ENCODE measurements around the gene SEC23A.
"Not testable (repeated sequence)": the region's sequence is repeated elsewhere in the genome, so short reads cannot be mapped to it uniquely, and the experiment has no call there.

The SEC23A gene

DNA sequence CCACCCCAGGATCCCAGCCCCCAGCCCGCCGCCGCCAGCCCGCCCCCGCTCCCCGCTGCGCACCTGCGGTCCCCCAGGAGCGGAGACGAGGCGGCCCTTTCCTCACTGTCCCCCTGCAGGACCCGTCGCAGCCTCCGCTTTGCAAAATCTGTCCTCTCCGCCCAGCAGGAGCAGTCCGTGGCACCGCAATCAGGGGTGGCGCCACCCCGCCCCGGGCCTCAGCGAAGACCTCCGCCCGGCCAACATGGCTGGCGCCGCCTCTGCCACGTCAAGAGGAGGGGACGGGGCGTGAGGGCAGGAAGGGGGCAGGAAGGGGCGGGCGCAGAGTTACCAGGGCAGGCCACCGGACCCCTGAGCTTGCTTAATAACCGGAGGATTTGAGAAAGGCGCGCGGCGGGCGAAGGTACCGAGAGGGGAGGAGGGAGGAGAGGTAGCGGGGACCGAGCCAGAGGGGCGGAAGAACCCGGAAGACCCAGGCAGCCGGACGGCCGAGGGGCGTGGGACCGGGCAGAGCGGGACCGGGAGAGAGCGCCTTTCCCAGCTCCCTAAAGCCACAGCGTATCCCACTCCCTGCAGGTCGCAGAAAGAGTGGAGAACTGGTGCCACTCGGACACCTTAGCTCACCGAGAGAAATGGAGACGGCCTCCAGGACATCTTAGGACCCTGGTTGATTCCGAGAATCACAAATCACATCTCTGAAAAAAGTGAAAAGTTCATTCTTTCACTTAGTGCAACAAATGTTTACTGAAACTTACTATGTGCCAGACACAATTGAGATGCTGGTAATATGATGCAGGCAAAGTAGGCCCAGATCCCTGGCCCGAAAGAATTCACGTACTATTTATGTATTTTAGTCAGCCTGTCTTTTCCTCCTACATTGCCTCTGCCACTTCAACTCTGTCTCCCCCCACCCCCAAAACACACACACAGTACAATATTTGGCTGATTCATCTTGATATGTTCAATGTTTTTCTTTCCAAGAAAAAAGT lies at the start of gene SEC23A:
SEC23A (minus strand) TSS at position 267 of the 989 bp plus-strand sequence. CDS start 7,117 bp downstream, outside the sequence.
- DNase-seq (ENCODE audit: low read depth, low spot score), result peak; percentile 62

DNA sequence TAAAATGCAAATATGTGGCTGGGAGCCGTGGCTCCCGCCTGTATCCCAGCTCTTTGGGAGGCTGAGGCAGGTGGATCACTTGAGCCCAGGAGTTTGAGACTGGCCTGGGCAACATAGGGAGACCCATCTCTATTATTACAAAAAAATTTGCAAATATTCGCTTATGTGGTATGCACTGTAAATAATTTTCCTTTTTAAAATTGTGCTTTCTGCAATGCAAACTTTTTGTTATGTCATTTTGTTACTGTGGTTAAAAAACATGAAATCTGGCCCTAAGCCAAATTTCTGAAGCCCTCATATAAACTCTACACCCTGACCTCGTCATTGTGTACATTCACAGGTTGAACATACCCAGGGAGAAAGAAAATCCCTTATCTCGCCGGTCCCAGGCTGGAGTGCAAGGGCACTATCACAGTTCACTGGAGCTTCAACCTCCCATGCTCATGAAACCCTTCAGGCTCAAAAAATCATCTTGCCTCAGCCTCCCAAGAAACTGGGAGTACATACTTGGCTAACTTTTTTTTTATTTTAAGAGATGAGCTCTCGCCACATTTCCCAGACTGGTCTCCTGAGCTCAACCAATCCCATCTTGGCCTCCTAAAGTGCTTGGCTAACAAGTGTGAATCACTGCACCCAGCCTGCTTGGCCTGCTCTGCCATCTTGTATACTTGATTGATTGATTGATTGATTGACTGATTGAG lies 42.4 kb upstream of the SEC23A start:
- no peak for DNase-seq (ENCODE audit: low read depth, low spot score)

DNA sequence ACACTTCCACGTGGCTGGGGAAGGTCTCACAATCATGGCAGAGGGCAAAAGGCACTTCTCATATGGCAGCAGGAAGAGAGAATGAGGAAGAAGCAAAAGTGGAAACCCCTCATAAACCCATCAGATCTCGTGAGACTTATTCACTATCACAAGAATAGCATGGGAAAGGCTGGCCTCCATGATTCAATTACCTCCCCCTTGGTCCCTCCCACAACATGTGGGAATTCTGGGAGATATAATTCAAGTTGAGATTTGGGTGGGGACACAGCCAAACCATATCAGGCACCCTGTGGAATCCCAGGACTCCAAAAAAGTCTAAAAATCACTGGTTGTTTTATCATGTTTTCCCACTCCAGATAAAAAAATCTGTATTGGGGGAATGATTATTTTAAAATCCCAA lies 40.2 kb upstream of the SEC23A start:
- not testable (repeated sequence) for DNase-seq (ENCODE audit: low read depth, low spot score)

DNA sequence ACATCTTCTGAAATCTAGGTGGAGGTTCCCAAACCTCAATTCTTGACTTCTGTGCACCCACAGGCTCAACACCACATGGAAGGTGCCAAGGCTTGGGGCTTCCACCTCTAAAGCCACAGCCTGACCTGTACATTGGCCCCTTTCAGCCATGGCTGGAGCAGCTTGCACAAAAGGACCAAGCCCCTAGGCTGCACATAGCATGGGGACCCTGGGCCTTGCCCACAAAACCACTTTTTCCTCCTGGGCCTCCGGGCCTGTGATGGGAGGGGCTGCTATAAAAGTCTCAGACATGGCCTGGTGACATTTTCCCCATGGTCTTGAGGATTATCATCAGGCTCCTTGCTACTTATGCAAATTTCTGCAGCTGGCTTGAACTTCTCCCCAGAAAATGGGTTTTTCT lies 38.6 kb upstream of the SEC23A start:
- not testable (repeated sequence) for DNase-seq (ENCODE audit: low read depth, low spot score)

DNA sequence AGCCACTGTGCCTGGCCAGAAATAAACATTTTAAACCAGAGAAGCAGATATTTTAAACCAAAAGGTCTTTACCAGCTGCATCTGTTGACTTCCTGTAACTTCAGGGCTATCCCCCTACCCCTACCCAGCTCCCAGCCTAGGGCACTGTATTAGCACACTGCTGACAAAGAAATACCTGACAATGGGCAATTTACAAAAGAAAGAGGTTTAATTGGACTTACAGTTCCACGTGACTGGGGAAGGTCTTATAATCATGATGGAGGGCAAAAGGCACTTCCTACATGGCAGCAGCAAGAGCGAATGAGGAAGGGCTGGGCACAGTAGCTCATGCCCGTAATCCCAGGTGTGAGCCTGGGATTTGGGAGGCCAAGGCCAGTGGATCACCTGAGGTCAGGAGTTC lies 37.1 kb upstream of the SEC23A start:
- no peak for DNase-seq (ENCODE audit: low read depth, low spot score)

DNA sequence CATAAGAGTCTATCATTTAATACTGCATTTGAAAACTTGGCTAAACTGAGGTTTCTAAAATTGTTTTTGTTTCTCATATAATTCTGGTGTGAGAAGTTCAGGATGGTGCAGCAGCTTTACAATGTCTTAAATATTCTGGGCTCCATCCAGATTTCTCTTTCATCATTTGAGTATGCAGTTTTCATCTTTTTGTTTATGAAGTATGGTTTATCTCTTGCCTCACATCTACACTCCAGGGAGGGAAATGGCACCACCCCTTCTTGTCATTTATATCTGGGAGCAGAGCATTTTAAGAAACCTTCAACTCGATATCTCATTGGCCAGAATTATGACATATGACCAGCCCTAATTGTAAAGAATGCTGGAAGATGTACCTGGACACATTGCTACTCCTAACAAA lies 35.4 kb upstream of the SEC23A start:
- DNase-seq (ENCODE audit: low read depth, low spot score), result no peak

DNA sequence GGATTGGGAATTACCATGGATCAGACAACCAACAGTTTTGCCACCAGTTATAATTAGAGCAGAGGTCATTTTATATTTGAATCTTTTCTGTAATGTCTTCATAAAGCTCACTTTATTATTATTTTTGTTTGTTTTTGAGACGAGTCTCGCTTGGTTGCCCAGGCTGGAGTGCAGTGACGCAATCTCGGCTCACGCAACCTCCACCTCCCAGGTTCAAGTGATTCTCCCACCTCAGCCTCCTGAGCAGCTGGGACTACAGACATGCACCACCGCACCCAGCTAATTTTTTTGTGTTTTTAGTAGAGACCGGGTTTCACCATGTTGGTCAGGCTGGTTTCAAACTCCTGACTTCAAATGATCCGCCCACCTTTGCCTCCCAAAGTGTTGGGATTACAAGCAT lies 34.8 kb upstream of the SEC23A start:
- not testable (repeated sequence) for DNase-seq (ENCODE audit: low read depth, low spot score)

DNA sequence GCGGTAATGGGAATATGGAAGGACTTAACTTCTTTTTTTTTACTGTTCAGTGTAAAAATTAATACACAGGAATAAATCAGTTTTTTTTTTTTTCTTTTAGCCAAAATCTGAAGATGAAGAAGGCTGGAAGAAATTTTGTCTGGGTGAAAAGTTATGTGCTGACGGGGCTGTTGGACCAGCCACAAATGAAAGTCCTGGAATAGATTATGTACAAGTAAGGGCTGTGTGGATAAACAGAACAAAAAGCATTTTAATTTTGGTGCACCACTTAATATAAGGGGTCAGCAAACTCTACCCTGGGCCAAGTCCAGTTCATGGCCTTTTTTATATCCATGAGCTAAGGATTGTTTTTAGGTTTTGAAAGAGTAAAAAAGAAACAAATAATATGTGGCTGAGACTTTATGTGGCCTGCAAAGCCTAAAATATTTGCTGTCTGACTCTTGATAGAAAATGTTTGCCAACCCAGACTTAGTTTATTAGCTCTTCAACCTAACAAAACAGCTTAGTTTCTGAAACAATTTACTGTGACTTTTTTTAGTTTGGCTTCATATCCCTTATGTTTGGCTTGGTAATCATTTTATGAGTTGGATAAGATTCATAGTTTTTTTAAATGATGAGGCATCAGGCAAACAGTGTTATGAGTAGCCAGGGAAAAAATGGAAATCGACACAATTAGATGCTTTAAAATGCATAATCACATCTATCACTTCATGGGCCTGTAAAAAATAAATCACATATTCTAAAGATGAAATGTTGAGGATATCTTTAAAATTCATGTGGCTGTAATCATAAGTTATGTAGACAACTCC lies 19.5 kb upstream of the SEC23A start:
- DNase-seq (ENCODE audit: low read depth, low spot score), result no peak

DNA sequence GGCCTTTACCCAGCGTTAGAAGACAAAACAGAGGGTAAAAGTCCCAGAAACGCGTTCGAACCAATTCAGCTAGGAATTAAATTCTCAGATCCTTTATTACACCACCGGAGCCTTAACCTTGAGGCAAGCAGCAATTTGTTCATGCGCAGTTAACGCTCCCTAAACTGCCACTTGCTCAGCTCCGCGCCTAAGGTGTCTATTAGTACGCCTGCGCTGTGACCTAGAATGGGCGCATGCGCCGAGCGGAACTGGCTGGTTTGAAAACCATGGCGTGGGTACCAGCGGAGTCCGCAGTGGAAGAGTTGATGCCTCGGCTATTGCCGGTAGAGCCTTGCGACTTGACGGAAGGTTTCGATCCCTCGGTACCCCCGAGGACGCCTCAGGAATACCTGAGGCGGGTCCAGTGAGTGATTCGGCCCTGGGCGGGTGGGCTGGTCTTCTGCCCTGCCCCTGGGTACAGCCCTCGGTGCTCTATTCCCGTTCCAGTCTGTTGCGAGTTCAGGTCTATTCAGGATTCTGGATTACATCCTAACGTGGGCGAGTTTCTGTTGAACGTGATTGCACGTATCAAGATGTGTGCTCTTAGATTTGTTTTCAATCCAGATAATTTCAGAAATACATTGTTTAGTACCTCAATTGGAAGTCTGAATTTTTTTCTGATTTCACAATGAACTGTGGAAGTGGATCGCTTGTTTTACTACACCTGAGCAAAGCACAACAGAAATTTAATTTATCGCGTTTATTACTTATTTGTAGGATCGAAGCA lies 11.2 kb upstream of the SEC23A start, which contains the start of gene GEMIN2:
GEMIN2 (plus strand) TSS at position 251 of the 766 bp plus-strand sequence; CDS start at position 267, 16 bp downstream.
- DNase-seq (ENCODE audit: low read depth, low spot score), result peak; percentile 82

DNA sequence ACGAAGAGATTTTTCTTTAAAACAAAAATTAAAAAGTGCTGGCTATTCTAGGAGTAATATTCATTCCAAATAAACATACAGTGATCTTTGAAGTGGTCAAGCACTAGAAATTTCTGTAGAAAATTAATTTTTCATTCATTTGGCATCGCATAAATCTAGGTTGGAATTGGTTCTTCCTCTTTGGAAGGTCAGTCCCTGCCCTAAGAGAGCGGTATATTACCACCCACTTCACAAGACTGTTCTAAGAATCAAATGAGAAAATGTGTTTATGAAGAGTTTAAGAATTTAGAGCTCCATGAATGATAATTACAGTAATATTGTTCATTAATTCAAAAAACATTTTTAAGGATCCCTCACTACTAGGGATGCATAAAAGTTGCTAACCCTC lies 10.6 kb upstream of the SEC23A start:
- no peak for DNase-seq (ENCODE audit: low read depth, low spot score)

DNA sequence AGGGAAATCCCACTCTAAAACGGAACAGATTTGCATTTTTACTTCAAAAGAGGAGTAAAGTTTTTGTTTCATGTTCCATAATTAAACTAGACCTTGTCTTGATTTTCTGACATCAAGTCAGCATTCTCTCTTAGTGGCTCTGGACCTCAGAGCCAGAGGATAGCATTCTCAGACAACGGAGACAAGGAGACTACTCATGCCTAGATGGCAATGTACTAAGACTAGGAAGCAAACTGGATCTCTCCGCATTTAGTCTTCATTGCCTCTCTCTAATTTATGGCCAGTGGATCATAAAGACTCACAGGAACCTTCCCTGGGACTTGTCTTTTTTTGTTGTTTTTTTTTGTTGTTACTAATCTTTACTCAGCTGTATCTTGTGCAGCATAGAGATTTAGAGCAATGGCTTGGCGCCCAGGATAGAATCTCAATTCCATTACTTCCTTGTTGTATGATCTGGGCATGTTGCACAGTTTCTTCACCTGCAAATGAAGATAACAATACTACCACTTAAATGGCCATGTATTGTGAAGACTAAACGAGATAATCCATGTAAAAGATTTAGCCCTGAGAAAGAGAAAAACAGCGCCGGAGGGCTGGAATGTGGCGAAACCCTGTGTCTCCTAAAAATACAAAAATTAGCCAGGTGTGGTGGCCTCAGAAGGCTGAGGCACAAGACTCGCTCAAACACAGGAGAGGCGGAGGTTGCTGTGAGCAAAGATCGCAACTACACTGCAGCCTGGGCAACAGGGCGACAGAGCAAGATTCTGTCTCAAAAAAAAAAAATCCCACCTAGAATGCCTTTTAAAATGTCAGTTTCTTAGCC lies 7.1 kb upstream of the SEC23A start:
- no peak for DNase-seq (ENCODE audit: low read depth, low spot score)

DNA sequence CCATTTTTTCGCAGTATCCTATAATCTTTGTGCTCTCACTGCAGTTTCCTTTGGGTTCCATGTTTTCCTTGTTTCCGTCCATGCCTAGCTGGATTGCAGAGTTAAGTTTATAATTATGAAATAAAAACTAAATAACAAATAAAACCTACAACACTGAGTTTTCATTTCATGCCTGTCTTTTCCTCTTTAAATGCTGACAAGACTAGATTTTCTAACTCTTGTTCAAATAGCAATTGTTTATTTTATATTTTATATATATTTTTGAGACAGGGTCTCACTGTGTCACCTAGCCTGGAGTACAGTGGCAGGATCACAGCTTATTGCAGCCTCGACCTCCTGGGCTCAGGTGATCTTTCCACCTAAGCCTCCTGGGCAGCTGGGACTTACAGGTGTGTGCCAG lies 5.8 kb upstream of the SEC23A start:
- DNase-seq (ENCODE audit: low read depth, low spot score), result no peak

DNA sequence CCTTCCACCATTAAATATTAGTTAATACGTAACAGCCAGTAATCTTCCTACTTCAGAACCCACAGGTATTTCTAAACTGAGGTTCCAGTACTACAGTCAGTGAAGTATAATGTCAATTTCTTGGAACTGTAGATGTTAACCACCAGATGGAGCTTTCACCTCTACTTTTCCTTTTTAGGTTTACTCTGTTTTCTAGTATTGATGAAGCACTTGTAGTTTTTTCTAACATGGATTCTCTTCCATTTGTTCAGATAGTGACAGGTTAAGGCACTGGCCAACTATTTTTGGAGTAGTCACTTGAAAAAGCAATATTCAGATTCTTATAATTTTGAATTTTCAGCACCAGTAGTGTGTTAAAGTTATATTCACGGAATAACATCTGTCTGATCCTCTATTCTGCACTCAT lies 4.6 kb upstream of the SEC23A start:
- no peak for DNase-seq (ENCODE audit: low read depth, low spot score)

DNA sequence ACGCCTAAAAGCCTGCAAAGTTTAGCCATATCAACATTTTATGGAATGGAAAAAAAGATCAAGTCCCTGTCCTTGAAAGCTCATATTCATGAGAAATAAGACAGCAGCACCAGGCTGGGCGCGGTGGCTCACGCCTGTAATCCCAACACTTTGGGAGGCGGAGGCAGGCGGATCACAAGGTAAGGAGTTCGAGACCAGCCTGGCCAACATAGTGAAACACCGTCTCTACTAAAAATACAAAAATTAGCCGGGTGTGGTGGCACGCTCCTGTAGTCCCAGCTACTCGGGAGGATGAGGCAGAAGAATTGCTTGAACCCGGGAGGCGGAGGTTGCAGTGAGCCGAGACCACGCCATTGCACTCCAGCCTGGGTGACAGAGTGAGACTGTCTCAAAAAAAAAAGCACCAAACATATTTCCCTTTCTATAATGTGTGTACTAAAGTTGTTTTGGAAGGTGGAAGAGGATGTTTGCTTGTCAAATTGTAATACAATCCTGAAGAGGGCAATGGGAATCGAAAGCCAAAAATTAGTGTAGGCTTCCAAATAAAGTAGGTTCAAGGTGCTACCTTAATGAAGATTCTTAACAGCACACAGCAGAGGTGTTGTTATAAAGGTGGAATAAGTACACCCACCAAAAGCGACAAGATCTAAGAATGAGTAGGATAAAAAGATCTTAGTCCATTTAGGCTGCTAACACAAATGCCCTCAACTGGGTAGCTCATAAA lies 1.2 kb upstream of the SEC23A start:
- DNase-seq (ENCODE audit: low read depth, low spot score), result not testable (repeated sequence)

DNA sequence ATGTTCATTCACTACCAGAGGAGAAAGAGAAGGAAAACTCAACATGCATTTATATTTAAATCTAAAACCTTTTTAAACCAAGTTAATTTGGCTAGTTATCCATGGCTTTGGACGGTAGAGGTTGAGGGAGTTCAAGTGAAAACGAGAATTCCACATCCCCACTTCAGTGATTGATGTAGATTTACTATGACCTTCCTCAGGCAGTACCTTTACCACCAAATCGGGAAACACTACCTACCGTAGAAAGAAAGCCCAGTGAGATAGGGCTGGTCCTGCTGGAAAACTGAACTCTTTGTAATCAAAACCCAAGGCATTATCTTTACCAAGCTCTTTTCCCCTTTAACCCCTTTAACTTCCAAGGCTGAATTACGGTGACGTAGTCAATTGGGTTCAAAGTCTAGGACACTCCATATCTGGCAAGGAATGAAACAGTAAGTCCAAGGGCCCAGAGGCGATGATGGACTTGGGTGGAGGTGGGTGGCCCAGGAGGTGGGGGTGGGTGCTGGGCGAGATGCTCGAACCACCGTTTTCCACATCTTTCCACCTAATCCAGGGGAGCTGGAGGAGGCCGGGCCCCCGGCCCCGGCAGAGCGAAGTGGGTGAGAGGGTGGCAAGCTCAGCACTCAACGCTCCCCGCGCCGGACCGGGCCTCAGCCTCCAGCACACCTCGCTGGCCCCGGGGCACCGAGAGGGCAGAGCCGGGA lies 618 bp downstream of the SEC23A start:
- no peak for DNase-seq (ENCODE audit: low read depth, low spot score)

DNA sequence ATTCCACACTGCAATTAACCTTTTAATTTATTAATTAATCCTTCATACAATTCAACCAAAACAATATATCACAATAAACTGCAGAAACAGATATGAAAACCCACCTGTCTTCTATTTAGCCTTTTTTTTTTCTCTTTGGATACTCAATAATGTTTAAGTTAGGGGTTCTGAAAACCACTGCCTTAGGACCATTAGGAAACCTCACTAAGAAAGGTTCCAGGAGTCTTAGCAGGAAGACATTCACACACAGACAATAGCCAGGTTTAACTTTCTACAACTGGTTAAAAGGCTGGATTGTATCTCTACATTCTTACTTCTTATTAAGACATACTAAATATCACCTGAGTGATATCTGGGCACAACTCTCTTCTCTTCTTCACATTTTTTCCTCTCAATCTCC lies 3.3 kb downstream of the SEC23A start:
- DNase-seq (ENCODE audit: low read depth, low spot score), result no peak

DNA sequence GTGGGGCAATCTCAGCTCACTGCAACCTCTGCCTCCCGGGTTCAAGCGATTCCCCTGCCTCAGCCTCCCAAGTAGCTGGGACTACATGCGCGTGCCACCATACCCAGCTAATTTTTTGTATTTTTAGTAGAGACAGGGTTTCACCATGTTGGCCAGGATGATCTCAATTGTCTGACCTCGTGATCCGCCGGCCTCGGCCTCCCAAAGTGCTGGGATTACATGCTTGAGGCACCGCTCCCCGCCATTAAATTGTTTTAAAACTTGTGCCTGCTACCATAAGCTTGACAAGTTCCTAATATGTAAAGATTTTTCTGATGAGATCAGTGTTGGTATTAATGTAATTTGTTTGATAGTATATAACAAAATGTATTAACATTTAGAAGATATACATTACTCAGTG lies 3.8 kb downstream of the SEC23A start:
- DNase-seq (ENCODE audit: low read depth, low spot score), result not testable (repeated sequence)

DNA sequence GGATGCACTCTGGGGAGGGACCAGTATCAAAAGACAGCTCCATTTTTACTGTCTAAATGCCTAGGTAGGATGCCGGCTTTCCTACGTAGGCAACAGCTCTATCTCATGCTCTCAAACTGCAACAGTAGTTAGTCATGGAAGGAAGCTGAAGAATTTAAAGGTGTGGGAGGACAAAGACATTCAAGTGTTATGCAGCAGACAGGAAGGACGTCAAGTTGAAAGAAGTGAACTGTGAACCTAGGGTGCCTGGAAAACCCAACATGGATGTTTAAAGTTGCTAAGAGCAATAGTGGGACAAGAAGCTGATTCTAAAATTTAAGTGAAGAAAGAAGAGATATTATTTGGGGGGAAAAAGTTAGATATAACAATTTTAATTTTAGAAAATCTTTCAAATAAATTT lies 5.9 kb downstream of the SEC23A start:
- no peak for DNase-seq (ENCODE audit: low read depth, low spot score)

DNA sequence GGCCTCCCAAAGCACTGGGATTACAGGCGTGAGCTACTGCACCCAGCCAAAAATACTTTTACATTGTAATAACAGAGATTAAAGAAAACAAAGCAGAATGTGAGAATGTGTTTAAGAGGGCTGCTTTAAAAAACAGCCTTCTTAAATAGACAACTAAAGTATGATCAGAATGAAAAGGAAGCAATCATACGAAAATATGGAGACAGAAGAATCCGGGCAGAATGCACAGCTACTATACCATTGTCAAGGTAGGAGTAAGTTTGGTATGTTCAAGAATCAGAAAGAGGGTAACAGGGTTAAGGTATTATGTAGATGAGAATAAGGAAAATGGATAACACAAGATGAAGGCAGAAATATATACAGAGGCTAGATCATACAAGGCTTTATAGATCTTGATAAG lies 8.5 kb downstream of the SEC23A start:
- DNase-seq (ENCODE audit: low read depth, low spot score), result no peak
